Panc1 (cell line): ENCODE data around the gene EHBP1.
A peak's percentile ranks its signal among the peaks of the same experiment; 100 is the strongest.

Experiments used
- CTCF ChIP-seq: fragments of 450-650 bp; IDR thresholded peaks from 2 replicates; pipeline ENCODE4 v1.5.1; 2017; ENCODE audit warnings: mild to moderate bottlenecking
- POLR2AphosphoS5 ChIP-seq: IDR thresholded peaks from 2 replicates; pipeline ENCODE4 v1.6.1; 2012; ENCODE audit warnings: mild to moderate bottlenecking, low read depth, low read length, moderate library complexity
- REST ChIP-seq, 2 experiments: IDR thresholded peaks; 2 replicates each; pipeline ENCODE4 v1.6.1; 2011 to 2012; ENCODE audit warnings: low read depth in 2 of 2, control low read depth in 1 of 2, low read length in 1 of 2, mild to moderate bottlenecking in 1 of 2, moderate library complexity in 1 of 2; ENCODE audit not compliant: insufficient read depth in 1 of 2
- SIN3A ChIP-seq: IDR thresholded peaks from 2 replicates; pipeline ENCODE4 v1.6.1; 2012; ENCODE audit warnings: low read depth, mild to moderate bottlenecking, low read length, moderate library complexity, borderline replicate concordance; ENCODE audit not compliant: insufficient read depth
- TCF7L2 ChIP-seq: IDR thresholded peaks from 2 replicates; pipeline ENCODE4 v1.6.1; 2011; ENCODE audit warnings: mild to moderate bottlenecking, low read depth, low read length, inconsistent platforms

DNA sequence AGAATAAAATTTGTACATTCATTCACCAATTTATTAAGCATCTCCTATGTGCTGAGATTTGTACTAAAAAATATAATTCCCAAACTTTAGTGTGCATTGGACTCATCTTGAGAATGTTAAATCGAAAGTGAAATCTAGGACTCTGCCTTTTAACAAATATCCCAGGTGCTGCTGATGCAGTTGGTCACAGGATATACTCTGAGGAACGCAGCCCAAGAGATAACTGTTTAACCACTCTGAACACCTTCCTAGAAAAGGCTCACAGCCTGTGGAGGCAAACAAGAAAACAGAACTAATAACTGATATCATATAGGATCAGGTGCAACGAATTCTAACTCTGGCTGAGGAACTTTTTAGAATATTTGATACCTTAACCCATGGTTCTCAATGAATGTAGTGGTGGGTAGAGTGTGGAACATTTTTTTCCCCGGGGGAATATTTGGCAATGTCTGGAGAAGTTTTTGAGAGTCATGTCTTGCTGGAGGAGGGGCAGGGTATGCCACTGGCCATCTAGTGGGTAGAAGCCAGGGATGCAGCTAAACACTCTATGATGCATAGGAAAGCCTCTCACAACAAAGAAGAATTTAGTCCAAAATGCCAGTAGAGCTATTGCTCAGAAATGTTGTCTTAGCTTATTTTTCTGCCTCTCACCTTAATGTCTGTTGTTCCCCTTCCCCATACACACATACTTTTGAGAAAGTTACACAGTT is 96.5 kb downstream of the EHBP1 start:
- TF ChIP-seq REST (IDR thresholded peaks at IDR 0.05; ENCODE audit: insufficient read depth in 1 of 2, low read depth in 2 of 2, low read length in 1 of 2) (no peak), CTCF (peak; percentile 47; the same call in 1 of the 2 replicates), POLR2AphosphoS5 (no peak), TCF7L2 (no peak), SIN3A (no peak)
